CD4-positive, alpha-beta T cell (primary cell): ENCODE measurements around the gene SLC10A1. TPM values are rescaled to one million over a fixed set of nuclear protein-coding genes. Genes with fewer than 3 reads are reported as not detected.

Source experiments
- ATAC-seq: fragments of 200-7000 bp; cut with Tn5 transposase; one replicate; pipeline ENCODE4 v1.10.0; 2022; ENCODE audit warnings: mild to moderate bottlenecking; ENCODE audit not compliant: poor library complexity
- CTCF ChIA-PET: fragments of 350-600 bp; sonication (Branson Sonifier 250); formaldehyde crosslinking; loops from one replicate; lab custom pipeline; 2021; ENCODE audit warnings: antibody characterized with exemption, inconsistent platforms; lab: Charles Lee
- POLR2A ChIA-PET: fragments of 350-600 bp; sonication (Branson Sonifier 250); formaldehyde crosslinking; loops from one replicate; lab custom pipeline; 2021; ENCODE audit warnings: antibody characterized with exemption, inconsistent platforms; lab: Charles Lee
- DNase-seq, 14 experiments: peaks; one replicate each; pipeline ENCODE4 v3.0.0-alpha.2; 2013 to 2020; ENCODE audit warnings: mixed read lengths in 2 of 14
- H3K27ac ChIP-seq, 2 donors: one replicate each; pipeline versions ENCODE4 v1.5.1 to v1.7.0; 2013; ENCODE audit warnings: low read length in 2 of 2, low read depth in 1 of 2, mild to moderate bottlenecking in 1 of 2
- H3K27me3 ChIP-seq, 2 experiments: 1 replicate in 1 of 2; 2 replicates in 1 of 2; pipeline versions ENCODE4 v1.6.1 to v1.7.0; 2013; ENCODE audit warnings: low read length in 2 of 2, control low read depth in 1 of 2, mild to moderate bottlenecking in 1 of 2, moderate library complexity in 1 of 2; ENCODE audit not compliant: insufficient read depth in 2 of 2, control insufficient read depth in 1 of 2
- H3K36me3 ChIP-seq: one replicate; pipeline ENCODE4 v1.6.1; 2013; ENCODE audit warnings: low read length, control low read depth; ENCODE audit not compliant: insufficient read depth
- H3K4me1 ChIP-seq: one replicate; pipeline ENCODE4 v1.6.1; 2013; ENCODE audit warnings: low read length, control low read depth; ENCODE audit not compliant: insufficient read depth
- H3K4me3 ChIP-seq: one replicate; pipeline ENCODE4 v1.5.1; 2013; ENCODE audit warnings: mild to moderate bottlenecking, low read length, moderate library complexity
- H3K9me3 ChIP-seq, 2 experiments: 1 replicate in 1 of 2; 2 replicates in 1 of 2; pipeline versions ENCODE4 v1.6.1 to v1.7.0; 2013; ENCODE audit warnings: low read length in 2 of 2, mild to moderate bottlenecking in 2 of 2, control low read depth in 1 of 2, moderate library complexity in 1 of 2; ENCODE audit not compliant: control insufficient read depth in 1 of 2, insufficient read depth in 1 of 2
- H3K27ac Mint-ChIP-seq: one replicate; pipeline ENCODE4 v1.8.0; 2020; ENCODE audit warnings: mixed read lengths
- H3K27me3 Mint-ChIP-seq: one replicate; pipeline ENCODE4 v1.8.0; 2021; ENCODE audit warnings: mixed read lengths
- H3K36me3 Mint-ChIP-seq: one replicate; pipeline ENCODE4 v1.8.0; 2021; ENCODE audit warnings: low read depth, mixed read lengths
- H3K4me1 Mint-ChIP-seq: one replicate; pipeline ENCODE4 v1.8.0; 2021; ENCODE audit warnings: low read depth, mixed read lengths
- H3K4me3 Mint-ChIP-seq: one replicate; pipeline ENCODE4 v1.8.0; 2020; ENCODE audit warnings: mild to moderate bottlenecking, mixed read lengths
- H3K9me3 Mint-ChIP-seq: one replicate; pipeline ENCODE4 v1.8.0; 2020; ENCODE audit warnings: mixed read lengths
- CTCF ChIP-seq: fragments of 200-600 bp; IDR thresholded peaks from one replicate; pipeline ENCODE4 v1.8.0; 2022; ENCODE audit warnings: antibody characterized with exemption, mild to moderate bottlenecking
- intact Hi-C, 2 experiments: fragments of 100-400 bp; cut with DNase I in 1 of 2; cut with micrococcal nuclease in 1 of 2; formaldehyde crosslinking; loops; one replicate each; pipeline versions ENCODE4 v1.15.1 to v1.9.0; 2023 to 2025; cut with DNase I, micrococcal nuclease
- total RNA-seq, 174 experiments: library from RNA in 2 of 174; stranded (reverse) in 2 of 174; gene quantifications; one replicate each; pipeline ENCODE4 v1.2.3 and lab custom pipeline; 2021 to 2026

The SLC10A1 gene
- total RNA-seq, 2 experiments from 2014 or later, result not detected

GRCh38 chr14:69808919-69809808 lies 12.1 kb upstream of the SLC10A1 start:
- POLR2A ChIA-PET, result no interaction called here
- no peak for ATAC-seq

GRCh38 chr14:69807192-69807591 lies 10.2 kb upstream of the SLC10A1 start:
- no peak overlapping the region for H3K4me3 ChIP-seq

More at GRCh38 chr14:69808919-69809808, 12.1 kb upstream of the SLC10A1 start:
- Histone ChIP-seq H3K9me3 (no peaks in the 10 kb centered on the region), H3K27ac (no peak overlapping the region), H3K4me3 (no peak overlapping the region), H3K36me3 (no peaks in the 10 kb centered on the region), H3K4me1 (no peaks in the 10 kb centered on the region), H3K27me3 (no peaks in the 10 kb centered on the region)
- Mint-ChIP-seq H3K4me3 (no peak overlapping the region), H3K27ac (no peak overlapping the region), H3K36me3 (no peaks in the 10 kb centered on the region), H3K27me3 (peaks cover 8% of the 10 kb centered on the region), H3K4me1 (no peaks in the 10 kb centered on the region), H3K9me3 (no peaks in the 10 kb centered on the region)
- intact Hi-C loops, result no loop called here
- CTCF ChIA-PET, result interaction anchor here (2.3 kb wide), 1 partner anchor 9 kb away, joined by 10 read pairs; no protein-coding TSS in a partner anchor
- no peak for DNase-seq
- TF ChIP-seq CTCF, result no peak

GRCh38 chr14:69804902-69805301 lies 7.9 kb upstream of the SLC10A1 start:
- H3K36me3 ChIP-seq, result no peaks in the 10 kb centered on the region

More at GRCh38 chr14:69807192-69807591, 10.2 kb upstream of the SLC10A1 start:
- Mint-ChIP-seq H3K4me3 (no peak overlapping the region), H3K36me3 (no peaks in the 10 kb centered on the region), H3K27me3 (peaks cover 3% of the 10 kb centered on the region), H3K4me1 (no peaks in the 10 kb centered on the region), H3K27ac (no peak overlapping the region), H3K9me3 (no peaks in the 10 kb centered on the region)
- TF ChIP-seq CTCF, result no peak
- H3K27ac ChIP-seq, result no peak overlapping the region
- intact Hi-C loops, result no loop called here
- H3K27me3 ChIP-seq, result no peaks in the 10 kb centered on the region
- no peaks in the 10 kb centered on the region for H3K36me3 ChIP-seq
- ATAC-seq (no peak), DNase-seq (no peak)
- POLR2A ChIA-PET, result interaction anchor here (1.2 kb wide), 1 partner anchor 41 kb away, joined by 3 read pairs; the partner anchor contains the start of gene SRSF5
- H3K9me3 ChIP-seq, result no peaks in the 10 kb centered on the region
- CTCF ChIA-PET, result interaction anchor here (2.3 kb wide), 1 partner anchor 11 kb away, joined by 10 read pairs; no protein-coding TSS in a partner anchor
- no peaks in the 10 kb centered on the region for H3K4me1 ChIP-seq

More at GRCh38 chr14:69804902-69805301, 7.9 kb upstream of the SLC10A1 start:
- DNase-seq (no peak), ATAC-seq (no peak)
- intact Hi-C loops, result no loop called here
- TF ChIP-seq CTCF, result no peak
- H3K9me3 Mint-ChIP-seq, result no peaks in the 10 kb centered on the region
- no peak overlapping the region for H3K4me3 ChIP-seq
- H3K36me3 Mint-ChIP-seq, result no peaks in the 10 kb centered on the region
- ChIA-PET CTCF (no interaction called here), POLR2A (no interaction called here)
- H3K27me3 ChIP-seq, result peaks cover 0 to 3% of the 10 kb centered on the region in 2 experiments
- no peaks in the 10 kb centered on the region for H3K4me1 ChIP-seq
- no peak overlapping the region for H3K27ac ChIP-seq
- H3K4me1 Mint-ChIP-seq, result no peaks in the 10 kb centered on the region
- peaks cover 8% of the 10 kb centered on the region for H3K27me3 Mint-ChIP-seq
- H3K27ac Mint-ChIP-seq, result no peak overlapping the region
- no peaks in the 10 kb centered on the region for H3K9me3 ChIP-seq
- H3K4me3 Mint-ChIP-seq, result no peak overlapping the region
